ENCODE measurements around the gene HMX1. TPM values are rescaled to one million over a fixed set of nuclear protein-coding genes. Genes with fewer than 3 reads are reported as not detected.

The HMX1 gene
- polyA plus RNA-seq, 1 donor (not counting 4 experiments of a cell fraction or from before 2014, with no cell fraction given), result not detected

GRCh38 chr4:8897251-8898167, 25.9 kb upstream of the HMX1 start:
- H2AFZ ChIP-seq (ENCODE audit: control insufficient read depth, low read length), result no peak overlapping the region
- DNase-seq (ENCODE audit: low read depth, low spot score) (peak; percentile 11), FAIRE-seq (peak; percentile 5)
- peaks cover 6% of the 10 kb centered on the region for H3K9me3 ChIP-seq (ENCODE audit: control insufficient read depth, low read depth, low read length)
- dilution Hi-C loops (cut with MboI; ENCODE audit: extremely low pct_ligation_motif_present, low sequenced_read_pairs), result no loop called here
- peaks cover 8% of the 10 kb centered on the region for H3K4me1 ChIP-seq (ENCODE audit: control insufficient read depth, extremely low read depth, insufficient read depth, low read length)
- H3K27ac ChIP-seq (ENCODE audit: control insufficient read depth, insufficient read depth, low read length), result no peak overlapping the region
- peaks cover 30% of the 10 kb centered on the region for H3K27me3 ChIP-seq (ENCODE audit: control insufficient read depth, extremely low read depth, insufficient read depth, low read length)
- no peaks in the 10 kb centered on the region for H3K9me1 ChIP-seq (ENCODE audit: control insufficient read depth, extremely low read depth, insufficient read depth, low read length)
- H3K4me3 ChIP-seq (ENCODE audit: control insufficient read depth in 2 of 3, extremely low read depth in 1 of 3, insufficient read depth in 2 of 3, low read depth in 1 of 3, low read length in 3 of 3), result no peak overlapping the region
- no peak overlapping the region for H3K4me2 ChIP-seq (ENCODE audit: control insufficient read depth, extremely low read depth, insufficient read depth, low read depth, low read length)
- no peaks in the 10 kb centered on the region for H3K79me2 ChIP-seq (ENCODE audit: control insufficient read depth, insufficient read depth, low read length)
- TF ChIP-seq CTCF (optimal IDR thresholded peaks at IDR 0.05 in 1 of 3, IDR thresholded peaks at IDR 0.05 in 1 of 3, conservative IDR thresholded peaks at IDR 0.05 in 1 of 3; ENCODE audit: extremely low read depth in 1 of 3, insufficient read depth in 2 of 3, low read length in 3 of 3) (no peak), EZH2 (IDR thresholded peaks at IDR 0.05; ENCODE audit: low read length) (no peak)
- no peaks in the 10 kb centered on the region for H3K36me3 ChIP-seq (ENCODE audit: control insufficient read depth in 2 of 2, extremely low read depth in 1 of 2, insufficient read depth in 2 of 2, low read length in 2 of 2)
- H4K20me1 ChIP-seq (ENCODE audit: control insufficient read depth, extremely low read depth, insufficient read depth, low read length), result no peaks in the 10 kb centered on the region
- no peak overlapping the region for H3K9ac ChIP-seq (ENCODE audit: control insufficient read depth, extremely low read depth, insufficient read depth, low read length)

- TF ChIP-seq CTCF (optimal IDR thresholded peaks at IDR 0.05 in 1 of 3, IDR thresholded peaks at IDR 0.05 in 1 of 3, conservative IDR thresholded peaks at IDR 0.05 in 1 of 3; ENCODE audit: extremely low read depth in 1 of 3, insufficient read depth in 2 of 3, low read length in 3 of 3) (no peak), EZH2 (IDR thresholded peaks at IDR 0.05; ENCODE audit: low read length) (no peak)
Observed at GRCh38 chr4:8896506-8896905, 24.9 kb upstream of the HMX1 start.

More at GRCh38 chr4:8896506-8896905, 24.9 kb upstream of the HMX1 start:
- H2AFZ ChIP-seq (ENCODE audit: control insufficient read depth, low read length), result no peak overlapping the region
- no peaks in the 10 kb centered on the region for H3K36me3 ChIP-seq (ENCODE audit: control insufficient read depth in 2 of 2, extremely low read depth in 1 of 2, insufficient read depth in 2 of 2, low read length in 2 of 2)
- no peak overlapping the region for H3K27ac ChIP-seq (ENCODE audit: control insufficient read depth, insufficient read depth, low read length)
- H3K4me2 ChIP-seq (ENCODE audit: control insufficient read depth, extremely low read depth, insufficient read depth, low read depth, low read length), result no peak overlapping the region
- H3K4me1 ChIP-seq (ENCODE audit: control insufficient read depth, extremely low read depth, insufficient read depth, low read length), result peaks cover 8% of the 10 kb centered on the region
- no peaks in the 10 kb centered on the region for H4K20me1 ChIP-seq (ENCODE audit: control insufficient read depth, extremely low read depth, insufficient read depth, low read length)
- no peak overlapping the region for H3K9ac ChIP-seq (ENCODE audit: control insufficient read depth, extremely low read depth, insufficient read depth, low read length)
- H3K9me3 ChIP-seq (ENCODE audit: control insufficient read depth, low read depth, low read length), result peaks cover 6% of the 10 kb centered on the region
- H3K79me2 ChIP-seq (ENCODE audit: control insufficient read depth, insufficient read depth, low read length), result no peaks in the 10 kb centered on the region
- no peak overlapping the region for H3K4me3 ChIP-seq (ENCODE audit: control insufficient read depth in 2 of 3, extremely low read depth in 1 of 3, insufficient read depth in 2 of 3, low read depth in 1 of 3, low read length in 3 of 3)
- H3K9me1 ChIP-seq (ENCODE audit: control insufficient read depth, extremely low read depth, insufficient read depth, low read length), result no peaks in the 10 kb centered on the region
- peaks cover 38% of the 10 kb centered on the region for H3K27me3 ChIP-seq (ENCODE audit: control insufficient read depth, extremely low read depth, insufficient read depth, low read length)
- DNase-seq (ENCODE audit: low read depth, low spot score) (no peak), FAIRE-seq (no peak)
- dilution Hi-C loops (cut with MboI; ENCODE audit: extremely low pct_ligation_motif_present, low sequenced_read_pairs), result no loop called here

Data from keratinocyte (primary cell).